B cell (primary cell): Measurements from ENCODE around the gene ALOXE3.

ENCODE experiments used
- CTCF ChIP-seq: fragments of 200-600 bp; IDR thresholded peaks from one replicate; pipeline ENCODE4 v1.8.0; 2022; ENCODE audit warnings: antibody characterized with exemption, mild to moderate bottlenecking
- EZH2 ChIP-seq: IDR thresholded peaks from 2 replicates; pipeline ENCODE4 v1.6.1; 2012; ENCODE audit warnings: borderline replicate concordance, low read depth, mild to moderate bottlenecking, moderate library complexity, low read length; ENCODE audit not compliant: insufficient read depth, poor library complexity, severe bottlenecking

GRCh38 chr17:8068736-8069586 is 49.4 kb downstream of the ALOXE3 start:
- TF ChIP-seq CTCF (no peak), EZH2 (no peak)
